GM12892 (cell line): ENCODE results near the gene CRKL.

Experiments
- POLR2A ChIP-seq: IDR thresholded peaks from 2 replicates; pipeline ENCODE4 v1.6.1; 2011; ENCODE audit warnings: low read depth, low read length, control low read depth
- POLR2AphosphoS5 ChIP-seq: IDR thresholded peaks from 2 replicates; pipeline ENCODE4 v1.6.1; 2011; ENCODE audit warnings: low read depth, low read length, control low read depth
- TAF1 ChIP-seq: IDR thresholded peaks from 2 replicates; pipeline ENCODE4 v1.6.1; 2011; ENCODE audit warnings: low read depth, mild to moderate bottlenecking, control low read depth, low read length, borderline replicate concordance

GRCh38 chr22:20948989-20949388, 31.8 kb downstream of the CRKL start:
- TF ChIP-seq TAF1: no peak
- no peak for TF ChIP-seq POLR2A
- no peak for TF ChIP-seq POLR2AphosphoS5
